ENCODE data around the gene SOS2. TPM values are rescaled to one million over a fixed set of nuclear protein-coding genes. Genes with fewer than 3 reads are reported as not detected.

SOS2 gene
- total and polyA plus RNA-seq, 2 of the 4 experiments (the other 2 are of a cell fraction) = 6.3 to 10.9 TPM

DNA sequence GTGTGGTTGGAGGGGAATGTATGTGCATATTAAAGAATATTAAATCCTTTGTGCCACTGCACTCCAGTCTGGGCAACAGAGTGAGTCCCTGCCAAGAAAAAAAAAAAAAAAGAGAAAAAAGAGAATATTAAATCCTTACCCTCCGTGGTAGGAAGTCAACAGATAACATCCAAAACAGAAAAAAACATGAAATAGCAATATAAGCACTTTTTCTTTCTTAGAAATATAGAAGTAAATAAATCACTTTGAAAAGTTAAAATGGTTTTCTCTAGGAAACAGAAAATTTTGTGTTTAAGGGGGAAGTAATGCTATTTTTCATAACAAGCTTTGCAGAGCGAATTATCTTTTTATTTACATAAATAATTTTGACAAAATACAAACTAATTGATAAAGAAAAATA is 17.6 kb downstream of the SOS2 start:
- Histone ChIP-seq H3K9me1 (ENCODE audit: insufficient read depth, low read length) (peaks cover 4% of the 10 kb centered on the region; the same call in 1 of the 2 replicates), H3K4me2 (ENCODE audit: low read depth, low read length) (no peak overlapping the region), H3K79me1 (ENCODE audit: low read depth in 1 of 2, low read length in 2 of 2) (peaks cover 20 to 59% of the 10 kb centered on the region in 2 experiments), H4K8ac (ENCODE audit: low read depth in 2 of 2, low read length in 2 of 2) (no peak overlapping the region), H3K36me3 (ENCODE audit: control insufficient read depth, insufficient read depth, low read length) (peaks cover 2% of the 10 kb centered on the region; the same call in 1 of the 2 replicates), H4K91ac (ENCODE audit: insufficient read depth, low read depth, low read length) (no peak overlapping the region), H2AFZ (replicated peaks; ENCODE audit: low read length, poor library complexity) (no peak overlapping the region), H4K5ac (ENCODE audit: low read depth, low read length) (no peak overlapping the region), H3K56ac (ENCODE audit: extremely low read depth, insufficient read depth, low read length) (no peak overlapping the region), H2AK5ac (ENCODE audit: low read depth, low read length) (no peak overlapping the region), H2BK5ac (ENCODE audit: low read depth, low read length, poor library complexity, severe bottlenecking) (no peak overlapping the region), H3K23ac (ENCODE audit: low read depth, low read length) (no peak overlapping the region), H2BK20ac (ENCODE audit: low read depth, low read length) (no peak overlapping the region), H2AK9ac (replicated peaks; ENCODE audit: low read depth, low read length, poor library complexity) (no peak overlapping the region), H2BK15ac (ENCODE audit: low read depth, low read length) (no peak overlapping the region), H2BK120ac (ENCODE audit: low read depth, low read length) (no peak overlapping the region), H3K4me1 (ENCODE audit: control insufficient read depth, insufficient read depth, low read length) (no peaks in the 10 kb centered on the region), H3K18ac (ENCODE audit: low read depth, low read length) (no peak overlapping the region), H3K4me3 (ENCODE audit: insufficient read depth, low read depth, low read length) (no peak overlapping the region), H3K27ac (ENCODE audit: insufficient read depth, low read length) (no peak overlapping the region), H3K9ac (ENCODE audit: low read depth, low read length) (no peak overlapping the region), H4K20me1 (ENCODE audit: insufficient read depth, low read length) (peaks cover 32% of the 10 kb centered on the region), H3K14ac (replicated peaks; ENCODE audit: low read depth, low read length) (no peak overlapping the region), H3K9me3 (ENCODE audit: control insufficient read depth, insufficient read depth, low read length) (no peaks in the 10 kb centered on the region), H3K27me3 (ENCODE audit: control insufficient read depth, insufficient read depth, low read length) (no peaks in the 10 kb centered on the region), H3K4ac (ENCODE audit: low read depth, low read length) (no peak overlapping the region)
- dilution Hi-C loops (cut with HindIII; ENCODE audit: low sequenced_read_pairs, unreplicated experiment) (no loop called here), intact Hi-C loops (cut with micrococcal nuclease) (no loop called here), in situ Hi-C loops (cut with MboI; ENCODE audit: low sequenced_read_pairs) (no loop called here)
- TF ChIP-seq BHLHE40 (IDR thresholded peaks at IDR 0.05; ENCODE audit: low read depth, low read length) = no peak
- TF ChIP-seq MAFK (IDR thresholded peaks at IDR 0.05; ENCODE audit: low read depth, low read length) = peak; percentile 32; the same call in 1 of the 2 replicates
- DNase-seq (no peak), ATAC-seq (ENCODE audit: low read depth) (no peak)
- ChIA-PET POLR2A (ENCODE audit: unreplicated experiment) (no interaction called here), CTCF (no interaction called here)
- BruUV-seq (replicated peaks) = no TSS peak
- WGBS, 2 experiments (ENCODE audit: extremely low coverage in 2 of 2, insufficient read length in 1 of 2) = no CpG with 5 or more reads among the region's 2 CpGs
